AG10803 (cell line): Measurements from ENCODE around the gene ELL.
"Not testable (repeated sequence)": the region's sequence is repeated elsewhere in the genome, so short reads cannot be mapped to it uniquely, and the experiment has no call there.

Experiments
- DNase-seq: peaks from one replicate; pipeline ENCODE4 v3.0.0; 2010; ENCODE audit warnings: low read depth
- H3K4me3 ChIP-seq: 2 replicates; pipeline ENCODE4 v1.5.1; 2011; ENCODE audit warnings: mild to moderate bottlenecking, low read length, control low read depth
- TF ChIP-seq, protein P1 (sequence below): conservative IDR thresholded peaks from 2 replicates; pipeline ENCODE4 v1.5.1; 2011; ENCODE audit warnings: mild to moderate bottlenecking, low read length, control low read depth, inconsistent platforms

The ELL gene

DNA sequence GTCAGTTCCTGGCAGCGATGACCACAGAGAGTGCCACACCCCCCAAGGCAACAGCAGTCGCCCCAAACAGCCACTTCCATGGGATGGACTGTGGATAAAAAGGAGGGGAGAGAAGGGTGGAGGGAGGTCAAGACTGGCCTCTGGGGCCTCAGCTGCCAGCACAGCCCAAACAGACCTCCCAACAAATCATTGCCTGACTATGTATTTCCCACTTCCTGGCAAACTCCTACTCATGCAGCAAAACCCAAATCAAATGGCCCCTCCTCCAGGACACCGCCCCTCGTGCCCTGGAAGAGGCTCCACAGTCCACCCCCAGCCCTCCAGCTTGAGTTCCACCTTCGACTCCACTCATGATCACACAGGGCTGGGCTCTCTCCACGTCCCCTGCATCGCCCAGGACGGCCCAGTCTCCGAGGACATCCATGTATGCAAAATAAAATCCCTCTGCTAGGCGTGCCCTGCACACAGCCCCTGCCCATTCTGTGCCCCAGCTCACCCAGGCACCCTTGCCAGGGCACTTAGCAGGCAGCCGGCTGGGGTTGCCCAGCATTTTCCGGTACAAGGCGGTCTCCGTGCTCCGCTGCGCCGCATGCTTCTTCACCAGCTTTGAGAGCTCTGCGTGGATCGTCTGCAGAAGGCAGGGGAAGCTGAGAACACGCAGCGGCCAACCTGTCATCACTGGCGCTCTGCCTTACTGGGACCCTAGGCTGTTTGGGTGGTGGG lies 10.5 kb upstream of the ELL start:
- DNase-seq = no peak
- TF ChIP-seq, protein P1, sequence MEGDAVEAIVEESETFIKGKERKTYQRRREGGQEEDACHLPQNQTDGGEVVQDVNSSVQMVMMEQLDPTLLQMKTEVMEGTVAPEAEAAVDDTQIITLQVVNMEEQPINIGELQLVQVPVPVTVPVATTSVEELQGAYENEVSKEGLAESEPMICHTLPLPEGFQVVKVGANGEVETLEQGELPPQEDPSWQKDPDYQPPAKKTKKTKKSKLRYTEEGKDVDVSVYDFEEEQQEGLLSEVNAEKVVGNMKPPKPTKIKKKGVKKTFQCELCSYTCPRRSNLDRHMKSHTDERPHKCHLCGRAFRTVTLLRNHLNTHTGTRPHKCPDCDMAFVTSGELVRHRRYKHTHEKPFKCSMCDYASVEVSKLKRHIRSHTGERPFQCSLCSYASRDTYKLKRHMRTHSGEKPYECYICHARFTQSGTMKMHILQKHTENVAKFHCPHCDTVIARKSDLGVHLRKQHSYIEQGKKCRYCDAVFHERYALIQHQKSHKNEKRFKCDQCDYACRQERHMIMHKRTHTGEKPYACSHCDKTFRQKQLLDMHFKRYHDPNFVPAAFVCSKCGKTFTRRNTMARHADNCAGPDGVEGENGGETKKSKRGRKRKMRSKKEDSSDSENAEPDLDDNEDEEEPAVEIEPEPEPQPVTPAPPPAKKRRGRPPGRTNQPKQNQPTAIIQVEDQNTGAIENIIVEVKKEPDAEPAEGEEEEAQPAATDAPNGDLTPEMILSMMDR = no peak
- H3K4me3 ChIP-seq = no peak overlapping the region

GRCh38 chr19:18531485-18531884 lies 9.6 kb upstream of the ELL start:
- H3K4me3 ChIP-seq = no peak overlapping the region
- TF ChIP-seq, protein P1 = no peak
- DNase-seq = no peak

- DNase-seq = no peak
- H3K4me3 ChIP-seq = no peak overlapping the region
- TF ChIP-seq, protein P1 = no peak
Observed at GRCh38 chr19:18529782-18530181, 7.9 kb upstream of the ELL start.

GRCh38 chr19:18526316-18526715 lies 4.4 kb upstream of the ELL start:
- no peak for DNase-seq
- no peak overlapping the region for H3K4me3 ChIP-seq
- TF ChIP-seq, protein P1 = no peak

DNA sequence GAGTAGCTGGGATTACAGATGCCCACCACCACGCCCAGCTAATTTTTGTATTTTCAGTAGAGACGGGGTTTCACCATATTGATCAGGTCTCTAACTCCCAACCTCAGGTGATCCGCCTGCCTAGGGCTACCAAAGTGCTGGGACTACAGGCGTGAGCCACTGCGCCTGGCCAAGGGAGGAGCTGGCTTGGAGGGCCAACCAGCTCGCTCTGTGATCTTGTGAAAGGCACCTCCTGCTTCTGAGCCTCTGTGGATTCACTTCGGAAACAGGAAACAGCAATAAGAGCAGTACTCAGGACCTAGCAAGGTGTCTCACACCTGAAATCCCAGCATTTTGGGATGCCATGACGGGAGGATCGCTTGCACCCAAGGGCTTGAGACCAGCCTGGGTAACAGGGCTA lies 2.0 kb upstream of the ELL start:
- DNase-seq = no peak
- H3K4me3 ChIP-seq = no peak overlapping the region
- TF ChIP-seq, protein P1 = no peak

DNA sequence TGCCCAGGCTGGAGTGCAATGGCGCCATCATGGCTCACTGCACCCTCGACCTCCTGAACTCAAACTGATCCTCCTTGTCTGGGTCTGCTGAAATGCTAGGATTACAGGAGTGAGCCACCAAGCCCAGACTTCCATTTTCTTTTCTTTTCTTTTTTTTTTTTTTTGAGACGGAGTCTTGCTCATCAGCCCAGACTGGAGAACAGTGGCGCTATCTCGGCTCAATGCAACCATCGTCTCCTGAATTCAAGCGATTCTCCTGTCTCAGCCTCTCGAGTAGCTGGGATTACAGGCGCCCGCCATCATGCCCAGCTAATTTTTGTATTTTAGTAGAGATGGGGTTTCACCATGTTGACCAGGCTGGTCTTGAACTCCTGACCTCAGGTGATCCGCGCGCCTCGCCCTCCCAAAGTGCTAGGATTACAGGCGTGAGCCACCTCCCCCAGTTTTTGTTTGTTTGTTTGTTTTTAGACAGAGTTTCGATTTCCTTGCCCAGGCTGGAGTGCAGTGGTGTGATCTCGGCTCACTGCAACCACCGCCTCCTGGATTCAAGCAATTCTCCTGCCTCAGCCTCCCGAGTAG lies 1.1 kb upstream of the ELL start:
- peak overlapping the region; percentile 42 for H3K4me3 ChIP-seq
- DNase-seq = not testable (repeated sequence)

DNA sequence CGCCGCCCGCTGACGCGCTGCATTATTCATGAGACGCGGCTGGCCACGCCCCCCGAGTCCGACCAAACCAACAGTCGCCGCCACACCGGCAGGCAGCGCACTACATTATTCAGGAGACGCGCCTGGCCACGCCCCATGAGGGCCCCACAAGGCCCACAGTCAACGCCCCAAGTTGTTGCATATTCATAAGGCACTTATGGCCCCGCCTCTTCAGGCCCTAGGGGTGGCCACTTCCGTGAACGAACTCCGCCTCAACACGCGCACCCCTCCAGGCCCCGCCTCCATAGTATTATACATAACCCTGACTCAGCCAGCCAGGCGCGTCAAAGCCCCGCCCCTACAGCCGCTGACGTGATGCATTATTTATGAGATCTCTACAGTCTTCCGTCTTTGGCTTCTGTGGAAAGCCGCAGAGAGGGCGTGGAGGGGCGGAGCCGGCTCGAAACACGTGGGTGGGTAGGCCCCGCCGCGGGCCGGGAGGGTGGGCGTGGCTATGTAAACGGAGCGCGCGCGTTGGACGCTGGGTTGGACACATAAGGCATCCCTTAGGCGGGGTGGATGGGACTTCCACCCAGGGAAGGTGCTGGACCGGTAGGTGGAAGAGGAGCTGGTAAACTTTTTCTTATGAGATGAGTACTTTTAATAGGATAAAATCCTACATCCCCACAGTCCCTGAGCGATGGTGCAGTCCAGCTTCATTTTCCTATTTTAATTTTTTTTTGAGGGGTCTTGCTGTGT lies 423 bp upstream of the ELL start:
- TF ChIP-seq, protein P1 = peak; percentile 28
- peak; percentile 100 for DNase-seq
- H3K4me3 ChIP-seq = peak overlapping the region; percentile 98
